Caco-2 (cell line): ENCODE data around the gene RAB30. TPM values are rescaled to one million over a fixed set of nuclear protein-coding genes. Genes with fewer than 3 reads are reported as not detected.

Experiments used
- BruUV-seq: library from RNA; stranded (reverse); fragments of 400-500 nt; replicated peaks from 2 replicates; lab custom pipeline; 2021; lab: Mats Ljungman, UMichigan
- CTCF ChIA-PET: fragments of 300-600 bp; sonication (Branson Sonifier 250); formaldehyde crosslinking; loops from one replicate; lab custom pipeline; 2022; ENCODE audit warnings: antibody characterized with exemption; lab: Charles Lee
- POLR2A ChIA-PET: fragments of 300-600 bp; sonication (Branson Sonifier 250); formaldehyde crosslinking; loops from one replicate; lab custom pipeline; 2022; ENCODE audit warnings: antibody characterized with exemption; lab: Charles Lee
- DNase-seq, 2 experiments: peaks; one replicate each; pipeline versions ENCODE4 v3.0.0 to v3.0.0-alpha.2; 2020 to 2022
- H3K27me3 ChIP-seq: replicated peaks from 2 replicates; pipeline ENCODE4 v1.6.0; 2011; ENCODE audit warnings: low read length; ENCODE audit not compliant: control insufficient read depth, insufficient read depth
- H3K36me3 ChIP-seq: 2 replicates; pipeline ENCODE4 v1.5.1; 2011; ENCODE audit warnings: low read length; ENCODE audit not compliant: control insufficient read depth, insufficient read depth
- H3K4me1 ChIP-seq: fragments of 250-450 bp; sonication (Bioruptor Pico); 2 replicates; pipeline ENCODE4 v1.5.1; 2020; ENCODE audit warnings: mild to moderate bottlenecking
- H3K4me3 ChIP-seq: 2 replicates; pipeline ENCODE4 v1.5.1; 2011; ENCODE audit warnings: low read depth, mild to moderate bottlenecking, control low read depth, low read length
- H3K9me3 ChIP-seq: fragments of 250-450 bp; sonication (Bioruptor Pico); 2 replicates; pipeline ENCODE4 v1.5.1; 2020; ENCODE audit warnings: mild to moderate bottlenecking, moderate library complexity
- H3K27ac Mint-ChIP-seq: one replicate; pipeline ENCODE4 v1.8.0; 2022; ENCODE audit warnings: mixed read lengths; ENCODE audit not compliant: unreplicated experiment
- H3K27me3 Mint-ChIP-seq: one replicate; pipeline ENCODE4 v1.8.0; 2022; ENCODE audit warnings: mixed read lengths; ENCODE audit not compliant: insufficient read depth, unreplicated experiment
- H3K36me3 Mint-ChIP-seq: one replicate; pipeline ENCODE4 v1.8.0; 2022; ENCODE audit warnings: mild to moderate bottlenecking, mixed read lengths; ENCODE audit not compliant: insufficient read depth, unreplicated experiment
- H3K4me1 Mint-ChIP-seq: one replicate; pipeline ENCODE4 v1.8.0; 2022; ENCODE audit warnings: low read depth, mixed read lengths; ENCODE audit not compliant: unreplicated experiment
- H3K4me3 Mint-ChIP-seq: one replicate; pipeline ENCODE4 v1.8.0; 2022; ENCODE audit warnings: mild to moderate bottlenecking, moderate library complexity, mixed read lengths; ENCODE audit not compliant: unreplicated experiment
- H3K9me3 Mint-ChIP-seq: one replicate; pipeline ENCODE4 v1.8.0; 2022; ENCODE audit warnings: mixed read lengths; ENCODE audit not compliant: unreplicated experiment
- CTCF ChIP-seq, 2 experiments: fragments of 200-600 bp in 1 of 2; IDR thresholded peaks; 1 replicate in 1 of 2; 2 replicates in 1 of 2; pipeline versions ENCODE4 v1.5.1 to v1.8.0; 2011 to 2022; ENCODE audit warnings: antibody characterized with exemption in 1 of 2, control low read depth in 1 of 2, inconsistent platforms in 1 of 2, low read depth in 1 of 2, low read length in 1 of 2, mild to moderate bottlenecking in 1 of 2, moderate library complexity in 1 of 2; ENCODE audit not compliant: insufficient read depth in 1 of 2, severe bottlenecking in 1 of 2, unreplicated experiment in 1 of 2
- intact Hi-C: fragments of 100-400 bp; cut with micrococcal nuclease; formaldehyde crosslinking; loops from one replicate; pipeline ENCODE4 v1.10.0; 2022; ENCODE audit not compliant: unreplicated experiment
- total RNA-seq: library from RNA; stranded (reverse); gene quantifications from 2 replicates; pipeline ENCODE4 v1.2.3, GENCODE V29; 2022

RAB30 gene
- total RNA-seq, 1 experiment from 2014 or later, result 13.5 TPM

GRCh38 chr11:83092488-83093384 lies 21.0 kb upstream of the RAB30 start:
- Mint-ChIP-seq H3K27me3 (no peaks in the 10 kb centered on the region), H3K27ac (peak overlapping the region; percentile 55), H3K4me1 (peaks cover 65% of the 10 kb centered on the region), H3K36me3 (peaks cover 6% of the 10 kb centered on the region), H3K9me3 (no peaks in the 10 kb centered on the region), H3K4me3 (peak overlapping the region; percentile 21)
- TF ChIP-seq CTCF (IDR thresholded peaks at IDR 0.05; ENCODE audit: insufficient read depth in 1 of 2, low read depth in 1 of 2, low read length in 1 of 2, severe bottlenecking in 1 of 2, unreplicated experiment in 1 of 2), result no peak
- POLR2A ChIA-PET, result interaction anchor here (0.9 to 3.0 kb wide), 5 partner anchors 21 to 101 kb away, joined by 3 to 57 read pairs (median 9); partner anchors contain the start of genes ANKRD42, PCF11 and RAB30
- BruUV-seq, result TSS peak; percentile 64
- DNase-seq, result peak; percentile 95 to 96
- intact Hi-C loops, result loop anchor here (1.0 to 2.0 kb wide), 7 partner anchors 20 to 164 kb away; partner anchors contain the start of gene ANKRD42
- Histone ChIP-seq H3K4me1 (peaks cover 43% of the 10 kb centered on the region), H3K4me3 (no peak overlapping the region), H3K36me3 (no peaks in the 10 kb centered on the region), H3K27me3 (no peaks in the 10 kb centered on the region), H3K9me3 (no peaks in the 10 kb centered on the region)
- CTCF ChIA-PET, result interaction anchor here (0.6 to 1.6 kb wide), 7 partner anchors 23 to 1434 kb away, joined by 3 to 13 read pairs (median 3); partner anchors contain the start of genes DDIAS, PCF11 and PRCP

- no peaks in the 10 kb centered on the region for H3K27me3 Mint-ChIP-seq
- TF ChIP-seq CTCF (IDR thresholded peaks at IDR 0.05; ENCODE audit: insufficient read depth in 1 of 2, low read depth in 1 of 2, low read length in 1 of 2, severe bottlenecking in 1 of 2, unreplicated experiment in 1 of 2), result peak; percentile 13 to 17
- peak in 1 of 2 experiments; percentile 24 for DNase-seq
Measured at GRCh38 chr11:83088965-83089364, 17.3 kb upstream of the RAB30 start.

GRCh38 chr11:83087035-83087434 lies 15.3 kb upstream of the RAB30 start:
- H3K4me1 Mint-ChIP-seq, result peaks cover 48% of the 10 kb centered on the region
- POLR2A ChIA-PET, result interaction anchor here (0.6 to 5.8 kb wide), 3 partner anchors 15 to 186 kb away, joined by 3 to 42 read pairs (median 3); partner anchors contain the start of genes DDIAS, PCF11 and RAB30
- no TSS peak for BruUV-seq

More at GRCh38 chr11:83088965-83089364, 17.3 kb upstream of the RAB30 start:
- no peaks in the 10 kb centered on the region for H3K36me3 ChIP-seq
- peaks cover 30% of the 10 kb centered on the region for H3K4me1 ChIP-seq
- intact Hi-C loops, result loop anchor here (5.0 kb wide), 1 partner anchor 733 kb away; no protein-coding TSS in a partner anchor
- no peak overlapping the region for H3K4me3 ChIP-seq
- H3K27me3 ChIP-seq, result no peaks in the 10 kb centered on the region
- no peaks in the 10 kb centered on the region for H3K9me3 Mint-ChIP-seq
- no peak overlapping the region for H3K27ac Mint-ChIP-seq
- peaks cover 8% of the 10 kb centered on the region for H3K36me3 Mint-ChIP-seq
- H3K4me3 Mint-ChIP-seq, result peak overlapping the region; percentile 1
- no TSS peak for BruUV-seq
- POLR2A ChIA-PET, result interaction anchor here (5.8 kb wide), 1 partner anchor 68 kb away, joined by 42 read pairs; the partner anchor contains the start of gene PCF11
- CTCF ChIA-PET, result interaction anchor here (0.6 to 4.7 kb wide), 8 partner anchors 29 to 161 kb away, joined by 3 to 29 read pairs (median 3); partner anchors contain the start of genes ANKRD42 and PCF11
- no peaks in the 10 kb centered on the region for H3K9me3 ChIP-seq
- peaks cover 67% of the 10 kb centered on the region for H3K4me1 Mint-ChIP-seq

More at GRCh38 chr11:83087035-83087434, 15.3 kb upstream of the RAB30 start:
- CTCF ChIA-PET, result interaction anchor here (1.4 to 4.7 kb wide), 4 partner anchors 15 to 163 kb away, joined by 3 to 29 read pairs (median 6); partner anchors contain the start of genes ANKRD42, PCF11 and RAB30
- TF ChIP-seq CTCF (IDR thresholded peaks at IDR 0.05; ENCODE audit: insufficient read depth in 1 of 2, low read depth in 1 of 2, low read length in 1 of 2, severe bottlenecking in 1 of 2, unreplicated experiment in 1 of 2), result peak; percentile 51 to 61
- H3K9me3 Mint-ChIP-seq, result no peaks in the 10 kb centered on the region
- no peak overlapping the region for H3K27ac Mint-ChIP-seq
- peak in 1 of 2 experiments; percentile 28 for DNase-seq
- Histone ChIP-seq H3K36me3 (peaks cover 2% of the 10 kb centered on the region; the same call in 1 of the 2 replicates), H3K27me3 (no peaks in the 10 kb centered on the region), H3K9me3 (no peaks in the 10 kb centered on the region), H3K4me3 (no peak overlapping the region), H3K4me1 (peaks cover 13% of the 10 kb centered on the region)
- no peak overlapping the region for H3K4me3 Mint-ChIP-seq
- no peaks in the 10 kb centered on the region for H3K27me3 Mint-ChIP-seq
- intact Hi-C loops, result loop anchor here (1.0 to 5.0 kb wide), 5 partner anchors 69 to 735 kb away; partner anchors contain the start of gene ANKRD42
- H3K36me3 Mint-ChIP-seq, result peaks cover 13% of the 10 kb centered on the region
